Measurements from ENCODE around the gene EFHC1. TPM values are rescaled to one million over a fixed set of nuclear protein-coding genes. Genes with fewer than 3 reads are reported as not detected.
A peak's percentile ranks its signal among the peaks of the same experiment; 100 is the strongest.

EFHC1 gene
- total and polyA plus RNA-seq, 2 experiments from 2014 or later: 24.3 to 28.0 TPM

DNA sequence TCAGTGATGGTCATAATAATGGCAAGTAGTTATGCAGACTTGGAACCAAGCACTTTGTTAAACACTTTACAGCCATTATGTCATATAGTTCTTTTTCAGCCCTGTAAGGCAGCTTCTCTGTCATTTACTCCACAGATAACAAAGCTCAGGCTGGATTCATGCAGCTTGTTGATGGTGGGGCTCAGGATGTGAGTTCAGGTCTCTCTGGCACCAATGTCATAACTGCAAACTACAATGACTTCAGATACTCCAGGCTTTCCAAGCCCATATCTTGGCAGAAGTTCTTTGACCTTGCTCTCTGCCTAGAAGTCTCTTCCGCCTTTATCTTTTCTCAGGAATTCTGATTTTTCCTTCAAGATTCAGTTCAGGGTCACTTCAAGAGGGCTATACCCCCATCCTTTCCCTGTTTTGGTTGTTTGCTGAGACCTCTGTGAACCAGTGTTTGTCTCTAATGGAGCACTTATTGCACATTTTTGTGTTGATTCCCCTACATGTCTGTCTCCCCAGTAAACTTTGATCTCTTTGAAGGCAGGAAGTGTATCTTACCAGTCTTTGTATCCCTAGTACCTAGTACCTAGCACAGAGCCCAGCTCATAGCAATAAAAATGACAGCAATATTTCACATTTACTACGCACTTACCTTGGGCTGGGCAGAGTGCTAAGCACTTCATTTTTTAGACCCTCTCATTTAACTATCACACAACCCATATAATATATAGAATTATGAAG lies 19.7 kb upstream of the EFHC1 start:
- DNase-seq (ENCODE audit: low spot score): no peak
- TF ChIP-seq EZH2phosphoT487 (IDR thresholded peaks at IDR 0.05; ENCODE audit: unreplicated experiment) (no peak), ZNF331 (CRISPR knock-in tag; IDR thresholded peaks at IDR 0.05; ENCODE audit: low read depth) (no peak), REST (IDR thresholded peaks at IDR 0.05; ENCODE audit: unreplicated experiment) (no peak), CREB1 (CRISPR knock-in tag; IDR thresholded peaks at IDR 0.05; ENCODE audit: low read depth) (no peak), POLR2AphosphoS5 (IDR thresholded peaks at IDR 0.05; ENCODE audit: low read depth) (no peak), ZNF114 (CRISPR knock-in tag; IDR thresholded peaks at IDR 0.05) (no peak), EZH2 (IDR thresholded peaks at IDR 0.05; ENCODE audit: low read depth, unreplicated experiment) (no peak)
- TF ChIP-seq, protein P1, sequence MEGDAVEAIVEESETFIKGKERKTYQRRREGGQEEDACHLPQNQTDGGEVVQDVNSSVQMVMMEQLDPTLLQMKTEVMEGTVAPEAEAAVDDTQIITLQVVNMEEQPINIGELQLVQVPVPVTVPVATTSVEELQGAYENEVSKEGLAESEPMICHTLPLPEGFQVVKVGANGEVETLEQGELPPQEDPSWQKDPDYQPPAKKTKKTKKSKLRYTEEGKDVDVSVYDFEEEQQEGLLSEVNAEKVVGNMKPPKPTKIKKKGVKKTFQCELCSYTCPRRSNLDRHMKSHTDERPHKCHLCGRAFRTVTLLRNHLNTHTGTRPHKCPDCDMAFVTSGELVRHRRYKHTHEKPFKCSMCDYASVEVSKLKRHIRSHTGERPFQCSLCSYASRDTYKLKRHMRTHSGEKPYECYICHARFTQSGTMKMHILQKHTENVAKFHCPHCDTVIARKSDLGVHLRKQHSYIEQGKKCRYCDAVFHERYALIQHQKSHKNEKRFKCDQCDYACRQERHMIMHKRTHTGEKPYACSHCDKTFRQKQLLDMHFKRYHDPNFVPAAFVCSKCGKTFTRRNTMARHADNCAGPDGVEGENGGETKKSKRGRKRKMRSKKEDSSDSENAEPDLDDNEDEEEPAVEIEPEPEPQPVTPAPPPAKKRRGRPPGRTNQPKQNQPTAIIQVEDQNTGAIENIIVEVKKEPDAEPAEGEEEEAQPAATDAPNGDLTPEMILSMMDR (conservative IDR thresholded peaks at IDR 0.05; ENCODE audit: low read depth in 2 of 2): no peak

DNA sequence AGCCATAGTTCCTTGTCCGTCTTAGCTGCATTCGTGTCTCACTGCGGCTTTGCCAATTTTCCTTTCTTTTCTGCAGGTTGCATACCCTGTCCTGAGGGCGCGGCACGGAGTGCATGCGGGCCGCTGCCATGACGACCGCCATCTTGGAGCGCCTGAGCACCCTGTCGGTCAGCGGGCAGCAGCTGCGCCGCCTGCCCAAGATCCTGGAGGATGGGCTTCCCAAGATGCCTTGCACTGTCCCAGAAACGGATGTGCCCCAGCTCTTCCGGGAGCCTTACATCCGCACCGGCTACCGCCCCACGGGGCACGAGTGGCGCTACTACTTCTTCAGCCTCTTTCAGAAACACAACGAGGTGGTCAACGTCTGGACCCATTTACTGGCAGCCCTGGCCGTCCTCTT lies 17.1 kb upstream of the EFHC1 start:
- no peak overlapping the region for H2AFZ ChIP-seq
- no peaks in the 10 kb centered on the region for H3K27me3 ChIP-seq (ENCODE audit: insufficient read depth)
- ATAC-seq (no peak), DNase-seq (ENCODE audit: low spot score) (no peak)
- no peak overlapping the region for H3K27ac ChIP-seq (ENCODE audit: low read depth)
- no peaks in the 10 kb centered on the region for H3K36me3 ChIP-seq (ENCODE audit: insufficient read depth)
- Mint-ChIP-seq H3K9me3 (no peaks in the 10 kb centered on the region), H3K36me3 (ENCODE audit: low read depth) (peaks cover 4% of the 10 kb centered on the region; the same call in 2 of the 3 replicates), H3K27me3 (ENCODE audit: insufficient read depth, low read depth, poor library complexity) (peaks cover 2% of the 10 kb centered on the region), H3K27ac (no peak overlapping the region), H3K4me1 (peaks cover 11% of the 10 kb centered on the region), H3K4me3 (no peak overlapping the region)
- no peak overlapping the region for H3K4me2 ChIP-seq
- no peaks in the 10 kb centered on the region for H3F3A ChIP-seq (replicated peaks; ENCODE audit: low read depth)
- no peaks in the 10 kb centered on the region for H4K20me1 ChIP-seq (replicated peaks; ENCODE audit: insufficient read depth)
- peaks cover 6% of the 10 kb centered on the region; the same call in 1 of the 2 replicates for H3K4me1 ChIP-seq (ENCODE audit: insufficient read depth)
- H3K79me2 ChIP-seq (replicated peaks; ENCODE audit: insufficient read depth): no peaks in the 10 kb centered on the region
- no peaks in the 10 kb centered on the region for H3K9me2 ChIP-seq (ENCODE audit: insufficient read depth)
- no peak overlapping the region for H3K4me3 ChIP-seq
- TF ChIP-seq REST (IDR thresholded peaks at IDR 0.05; ENCODE audit: unreplicated experiment) (no peak), JUNB (IDR thresholded peaks at IDR 0.05; ENCODE audit: unreplicated experiment) (no peak), EZH2 (IDR thresholded peaks at IDR 0.05; ENCODE audit: low read depth, unreplicated experiment) (no peak), CREB1 (CRISPR knock-in tag; IDR thresholded peaks at IDR 0.05; ENCODE audit: low read depth) (no peak), STAT1 (IDR thresholded peaks at IDR 0.05; ENCODE audit: unreplicated experiment) (no peak), POLR2AphosphoS5 (IDR thresholded peaks at IDR 0.05; ENCODE audit: low read depth) (no peak), NANOG (IDR thresholded peaks at IDR 0.05; ENCODE audit: borderline replicate concordance) (no peak), ZNF114 (CRISPR knock-in tag; IDR thresholded peaks at IDR 0.05) (no peak), ZNF331 (CRISPR knock-in tag; IDR thresholded peaks at IDR 0.05; ENCODE audit: low read depth) (no peak), ETS1 (IDR thresholded peaks at IDR 0.05) (no peak)

More for the DNA sequence above, 19.7 kb upstream of the EFHC1 start:
- H3K9me3 Mint-ChIP-seq: no peaks in the 10 kb centered on the region
- H3K79me2 ChIP-seq (replicated peaks; ENCODE audit: insufficient read depth): no peaks in the 10 kb centered on the region
- no peak overlapping the region for H3K4me3 ChIP-seq
- H2AFZ ChIP-seq: no peak overlapping the region
- peaks cover 4% of the 10 kb centered on the region; the same call in 2 of the 3 replicates for H3K36me3 Mint-ChIP-seq (ENCODE audit: low read depth)
- H3K27me3 ChIP-seq (ENCODE audit: insufficient read depth): no peaks in the 10 kb centered on the region
- peaks cover 2% of the 10 kb centered on the region for H3K27me3 Mint-ChIP-seq (ENCODE audit: insufficient read depth, low read depth, poor library complexity)
- no peaks in the 10 kb centered on the region for H3K36me3 ChIP-seq (ENCODE audit: insufficient read depth)
- H3K27ac Mint-ChIP-seq: no peak overlapping the region
- H3F3A ChIP-seq (replicated peaks; ENCODE audit: low read depth): no peaks in the 10 kb centered on the region
- peaks cover 15% of the 10 kb centered on the region for H3K4me1 Mint-ChIP-seq
- H4K20me1 ChIP-seq (replicated peaks; ENCODE audit: insufficient read depth): no peaks in the 10 kb centered on the region
- no peaks in the 10 kb centered on the region for H3K9me2 ChIP-seq (ENCODE audit: insufficient read depth)
- H3K4me3 Mint-ChIP-seq: no peak overlapping the region
- 0 out of 2 replicates have a peak overlapping the region, but pooled peaks have one; percentile 24 for H3K4me2 ChIP-seq
- no peak overlapping the region for H3K27ac ChIP-seq (ENCODE audit: low read depth)
- peaks cover 14% of the 10 kb centered on the region for H3K4me1 ChIP-seq (ENCODE audit: insufficient read depth)
- ATAC-seq: no peak

Data from GM23338 (cell line).